A549 (cell line): Measurements from ENCODE around the gene ZNF497.

ENCODE experiments used
- BHLHE40 ChIP-seq: IDR thresholded peaks from 2 replicates; pipeline ENCODE4 v1.6.1; 2012; ENCODE audit warnings: low read depth, low read length, inconsistent platforms
- PBX3 ChIP-seq: IDR thresholded peaks from 2 replicates; pipeline ENCODE4 v1.6.1; 2012
- POLR2A ChIP-seq: IDR thresholded peaks from 2 replicates; pipeline ENCODE4 v1.6.1; 2012; ENCODE audit warnings: mild to moderate bottlenecking, low read length
- USF2 ChIP-seq: fragments of 450-650 bp; IDR thresholded peaks from 2 replicates; pipeline ENCODE4 v1.6.1; 2014; ENCODE audit warnings: antibody characterized with exemption
- TF ChIP-seq, protein P1 (sequence below): fragments of >200 bp; sonication (Bioruptor Twin); formaldehyde crosslinking; IDR thresholded peaks from 3 replicates; pipeline ENCODE4 v1.5.1; 2016

GRCh38 chr19:58372311-58373133, 10.0 kb upstream of the ZNF497 start:
- TF ChIP-seq POLR2A (no peak), BHLHE40 (no peak), PBX3 (no peak), USF2 (no peak)
- TF ChIP-seq, protein P1, sequence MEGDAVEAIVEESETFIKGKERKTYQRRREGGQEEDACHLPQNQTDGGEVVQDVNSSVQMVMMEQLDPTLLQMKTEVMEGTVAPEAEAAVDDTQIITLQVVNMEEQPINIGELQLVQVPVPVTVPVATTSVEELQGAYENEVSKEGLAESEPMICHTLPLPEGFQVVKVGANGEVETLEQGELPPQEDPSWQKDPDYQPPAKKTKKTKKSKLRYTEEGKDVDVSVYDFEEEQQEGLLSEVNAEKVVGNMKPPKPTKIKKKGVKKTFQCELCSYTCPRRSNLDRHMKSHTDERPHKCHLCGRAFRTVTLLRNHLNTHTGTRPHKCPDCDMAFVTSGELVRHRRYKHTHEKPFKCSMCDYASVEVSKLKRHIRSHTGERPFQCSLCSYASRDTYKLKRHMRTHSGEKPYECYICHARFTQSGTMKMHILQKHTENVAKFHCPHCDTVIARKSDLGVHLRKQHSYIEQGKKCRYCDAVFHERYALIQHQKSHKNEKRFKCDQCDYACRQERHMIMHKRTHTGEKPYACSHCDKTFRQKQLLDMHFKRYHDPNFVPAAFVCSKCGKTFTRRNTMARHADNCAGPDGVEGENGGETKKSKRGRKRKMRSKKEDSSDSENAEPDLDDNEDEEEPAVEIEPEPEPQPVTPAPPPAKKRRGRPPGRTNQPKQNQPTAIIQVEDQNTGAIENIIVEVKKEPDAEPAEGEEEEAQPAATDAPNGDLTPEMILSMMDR: no peak
